CD4-positive, alpha-beta T cell treated with Interleukin-6 at 100 ng/mL for 8 hours (primary cell): ENCODE results near the gene NCKAP5.

Source experiments
- DNase-seq: peaks from one replicate; pipeline ENCODE4 v3.0.0-alpha.2; 2020; ENCODE audit warnings: mixed read lengths, low spot score

The NCKAP5 gene

DNA sequence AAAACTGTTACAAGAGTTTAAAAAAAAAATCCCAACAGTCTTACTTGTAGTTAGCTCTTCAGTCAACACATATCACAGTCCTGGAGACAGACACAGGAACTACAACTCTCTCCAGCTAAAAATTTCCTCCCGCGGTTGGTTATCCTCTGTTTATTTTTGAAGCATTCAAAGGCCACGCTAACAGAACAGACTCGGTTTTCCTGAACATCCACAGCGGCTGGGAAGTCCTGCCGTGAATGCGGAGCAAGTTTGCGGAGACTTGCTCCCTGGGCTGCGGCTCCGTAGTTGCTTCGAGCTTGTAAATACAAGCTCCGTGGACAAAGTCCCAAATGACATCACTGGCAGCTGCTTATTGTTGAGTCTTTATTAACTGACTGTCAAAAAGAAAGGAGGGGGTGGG, at the start of gene NCKAP5:
Gene NCKAP5 (minus strand): TSS at position 292 of the 400 bp plus-strand sequence. CDS start 50,937 bp downstream, outside the sequence.
- DNase-seq = no peak

DNA sequence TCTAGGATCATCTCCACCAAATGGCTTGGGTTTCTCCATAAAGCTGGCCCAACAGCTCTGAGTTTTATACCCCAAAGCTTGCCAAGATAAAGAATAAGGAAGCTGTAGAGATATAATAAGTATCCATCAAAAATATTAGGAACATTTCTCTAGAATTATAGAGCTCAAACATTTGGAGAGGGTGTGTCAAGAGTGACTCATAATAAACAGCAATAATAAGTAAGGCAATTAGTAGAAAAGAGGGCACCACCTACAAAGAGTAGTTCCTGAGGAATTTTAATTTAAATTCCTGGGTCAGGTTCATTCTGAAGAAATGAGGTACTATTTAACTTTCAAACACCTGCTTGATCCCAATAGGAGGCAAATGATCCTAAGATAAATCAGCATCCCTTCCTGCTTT, 41.4 kb upstream of the NCKAP5 start:
- DNase-seq = no peak

DNA sequence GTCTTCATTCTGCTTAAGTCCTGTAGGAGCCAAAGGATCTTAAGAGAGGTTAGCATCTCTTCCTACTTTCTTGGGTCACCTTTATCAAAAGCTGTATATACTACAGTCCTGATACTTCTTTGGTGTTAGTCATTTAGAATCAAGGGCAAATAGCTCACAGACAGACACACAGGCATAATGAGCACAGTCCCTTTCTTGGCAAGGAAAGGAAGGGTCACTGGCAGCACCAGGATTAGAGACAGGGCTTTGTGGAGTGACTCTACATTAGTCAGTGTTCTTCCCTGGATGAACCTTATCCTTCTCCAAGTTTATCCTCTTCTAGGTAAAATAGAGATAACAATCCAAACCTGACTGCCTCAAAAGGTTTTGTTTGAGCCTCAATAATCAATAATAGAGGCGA, 40.0 kb upstream of the NCKAP5 start:
- no peak for DNase-seq

- no peak for DNase-seq
Observed at GRCh38 chr2:133607679-133608078, 39.4 kb upstream of the NCKAP5 start.

DNA sequence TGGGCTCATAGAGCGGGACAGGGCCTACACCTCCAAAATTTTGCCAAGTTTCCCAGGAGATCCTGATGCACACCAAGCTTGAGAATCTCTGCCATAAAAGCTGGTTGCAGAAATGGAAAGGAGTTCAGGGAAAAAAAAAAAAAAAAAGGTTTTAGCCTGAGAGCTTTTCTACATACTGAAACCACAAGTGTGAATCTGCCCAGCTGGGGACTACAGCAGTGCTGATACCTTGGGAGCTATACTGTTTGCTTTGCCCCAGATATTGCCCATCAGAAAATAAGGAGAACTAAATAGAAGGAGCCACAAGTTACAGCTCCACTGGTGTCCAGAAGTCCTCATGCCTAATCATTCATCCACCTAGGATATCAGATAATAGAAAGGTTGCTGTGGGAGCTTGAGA, 38.4 kb upstream of the NCKAP5 start:
- no peak for DNase-seq

DNA sequence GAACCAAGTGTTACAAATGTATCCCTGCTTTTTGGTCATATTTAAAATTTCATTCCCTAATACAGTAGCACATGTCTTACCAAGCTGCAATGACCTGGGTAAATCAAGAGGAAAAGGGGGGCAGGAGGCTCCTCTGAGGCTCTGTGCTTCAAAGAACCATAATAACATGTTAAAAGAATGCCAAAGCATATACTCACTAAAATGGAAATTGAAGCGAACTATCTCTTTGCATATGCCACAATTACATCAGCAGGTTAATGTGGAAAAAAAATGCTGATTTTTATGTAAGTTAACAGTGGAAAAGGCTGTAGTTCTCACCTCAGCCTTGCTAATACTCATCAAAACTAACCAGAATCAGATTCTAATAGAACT, 37.5 kb upstream of the NCKAP5 start:
- no peak for DNase-seq

DNA sequence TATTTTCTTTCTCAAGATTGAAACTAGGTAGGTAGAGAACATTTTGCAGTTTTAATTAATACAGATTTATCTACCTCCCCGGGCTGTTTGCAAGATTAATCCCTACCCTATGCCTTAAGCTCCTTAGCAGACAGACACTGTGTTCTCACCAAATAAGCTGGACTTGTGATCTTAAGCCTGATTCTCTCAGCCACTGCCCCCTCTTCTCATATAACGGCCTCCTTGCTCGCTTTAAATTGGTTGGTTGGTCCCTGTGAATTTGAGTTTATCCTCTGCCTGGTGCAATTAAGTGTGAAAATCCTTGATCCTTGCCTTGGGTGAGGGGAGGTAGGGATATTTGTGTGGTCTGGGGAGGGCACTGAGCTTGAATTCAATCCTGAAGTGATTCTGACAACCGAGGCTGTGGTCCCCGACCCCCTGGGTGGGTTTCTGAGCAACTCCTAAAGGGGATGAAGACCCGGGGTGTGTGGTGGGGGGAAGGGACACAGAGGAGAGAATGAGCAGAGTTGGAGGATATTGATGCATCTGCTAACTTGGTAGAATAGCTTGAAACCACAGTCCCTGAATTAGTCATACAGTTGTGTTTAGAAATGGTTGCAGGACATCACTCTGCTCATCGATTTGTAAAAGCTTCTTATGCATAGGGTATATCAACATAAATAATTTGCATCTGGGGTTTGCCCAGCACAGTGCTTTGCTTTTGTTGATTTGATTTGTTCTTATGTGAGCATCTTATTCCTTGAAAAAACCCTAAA, 36.9 kb upstream of the NCKAP5 start:
- DNase-seq = no peak

DNA sequence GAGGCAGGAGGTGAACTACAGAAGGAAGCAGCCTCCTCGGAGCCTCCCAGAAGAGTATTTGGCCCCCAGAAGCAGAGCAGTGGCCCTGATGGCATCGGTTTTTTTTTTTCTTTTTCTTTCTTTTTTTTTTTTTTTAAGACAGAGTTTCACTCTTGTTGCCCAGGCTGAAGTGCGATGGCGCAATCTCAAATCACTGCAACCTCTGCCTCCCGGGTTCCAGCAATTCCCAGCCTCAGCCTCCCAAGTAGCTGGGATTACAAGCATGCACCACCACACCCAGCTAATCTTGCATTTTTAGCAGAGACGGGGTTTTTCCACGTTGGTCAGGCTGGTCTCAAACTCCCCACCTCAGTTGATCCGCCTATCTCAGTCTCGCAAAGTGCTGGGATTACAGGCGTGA, 34.8 kb upstream of the NCKAP5 start:
- no peak for DNase-seq

GRCh38 chr2:133602538-133602937, 34.3 kb upstream of the NCKAP5 start:
- DNase-seq = no peak

DNA sequence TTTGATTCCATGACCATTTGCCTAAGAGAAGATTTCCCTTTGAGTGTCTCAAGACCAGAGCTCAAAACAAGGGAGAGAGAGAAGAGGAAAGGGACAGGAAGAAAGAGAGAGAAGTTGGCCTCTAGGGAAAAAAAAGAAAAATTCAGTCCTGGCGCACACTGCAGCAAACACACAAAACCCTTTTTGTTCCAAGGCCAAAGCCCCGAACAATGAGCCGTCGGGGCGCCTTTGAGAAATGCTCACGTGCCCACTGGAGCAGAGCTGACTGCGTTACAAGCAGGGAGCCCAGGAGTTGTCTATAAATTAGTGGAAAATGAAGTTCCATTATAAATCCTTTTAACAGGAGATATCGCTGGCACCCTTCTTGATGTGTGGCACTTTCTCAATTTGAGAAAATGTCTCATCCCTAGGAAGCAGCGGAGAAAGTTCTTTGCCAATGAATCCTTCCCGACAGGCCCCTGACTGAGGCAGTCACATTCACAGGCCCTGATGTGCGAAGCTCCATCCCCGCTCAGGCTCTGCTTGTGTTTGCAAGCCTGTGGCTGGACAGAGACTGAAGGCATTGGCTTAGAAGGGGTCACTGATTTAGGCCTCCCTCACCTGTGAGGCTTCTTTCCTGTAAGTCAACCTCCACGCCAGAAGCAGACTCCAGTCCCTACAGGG, 32.1 kb upstream of the NCKAP5 start:
- DNase-seq = no peak

DNA sequence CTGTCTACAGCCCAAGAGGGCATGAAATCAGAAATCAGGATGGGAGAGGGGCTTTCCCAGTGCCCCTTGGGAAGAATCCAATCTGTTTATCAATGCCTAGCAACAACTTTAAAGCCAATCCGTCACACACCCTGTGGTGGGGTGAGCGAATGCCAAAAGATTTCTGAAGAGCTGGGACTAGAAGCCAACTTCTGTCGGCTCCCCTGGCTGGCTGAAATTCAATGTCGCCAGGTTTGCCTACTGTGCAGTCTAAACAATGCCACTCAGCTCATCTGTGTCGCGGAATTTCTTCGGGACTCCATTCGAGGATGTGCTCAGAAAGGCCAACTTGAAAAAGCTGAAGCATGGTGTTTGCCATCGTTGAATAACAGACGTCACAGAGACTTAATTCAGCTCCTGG, 31.5 kb upstream of the NCKAP5 start:
- no peak for DNase-seq

DNA sequence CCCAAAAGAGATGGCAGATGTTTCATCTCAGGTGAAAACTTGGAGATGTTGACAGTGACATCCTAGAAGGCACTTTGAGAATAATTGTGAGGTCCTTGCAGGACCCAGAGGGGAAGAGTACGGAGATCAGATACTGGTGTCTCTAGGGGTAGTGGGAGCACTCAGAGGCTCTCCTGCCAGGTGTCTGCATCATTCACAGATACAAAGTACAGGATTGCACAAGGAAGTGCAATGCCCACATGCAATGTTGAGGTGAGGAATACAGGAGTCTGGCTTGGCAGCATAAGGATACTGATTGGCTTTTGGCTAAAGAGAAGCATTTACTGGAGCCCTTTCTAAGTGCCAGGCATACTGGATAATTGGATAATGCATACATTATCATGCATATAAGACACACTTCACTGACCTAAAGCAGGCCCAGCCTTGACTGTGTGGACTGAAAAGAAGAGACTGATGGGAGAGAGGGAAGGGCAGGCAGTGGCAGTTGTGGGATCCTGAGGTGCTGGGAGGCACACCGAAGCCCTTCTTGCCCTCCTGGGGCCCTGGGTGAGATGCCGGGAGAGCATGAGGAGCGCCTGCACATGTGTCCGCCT, 31.0 kb upstream of the NCKAP5 start:
- no peak for DNase-seq

GRCh38 chr2:133598769-133599168, 30.5 kb upstream of the NCKAP5 start:
- no peak for DNase-seq

DNA sequence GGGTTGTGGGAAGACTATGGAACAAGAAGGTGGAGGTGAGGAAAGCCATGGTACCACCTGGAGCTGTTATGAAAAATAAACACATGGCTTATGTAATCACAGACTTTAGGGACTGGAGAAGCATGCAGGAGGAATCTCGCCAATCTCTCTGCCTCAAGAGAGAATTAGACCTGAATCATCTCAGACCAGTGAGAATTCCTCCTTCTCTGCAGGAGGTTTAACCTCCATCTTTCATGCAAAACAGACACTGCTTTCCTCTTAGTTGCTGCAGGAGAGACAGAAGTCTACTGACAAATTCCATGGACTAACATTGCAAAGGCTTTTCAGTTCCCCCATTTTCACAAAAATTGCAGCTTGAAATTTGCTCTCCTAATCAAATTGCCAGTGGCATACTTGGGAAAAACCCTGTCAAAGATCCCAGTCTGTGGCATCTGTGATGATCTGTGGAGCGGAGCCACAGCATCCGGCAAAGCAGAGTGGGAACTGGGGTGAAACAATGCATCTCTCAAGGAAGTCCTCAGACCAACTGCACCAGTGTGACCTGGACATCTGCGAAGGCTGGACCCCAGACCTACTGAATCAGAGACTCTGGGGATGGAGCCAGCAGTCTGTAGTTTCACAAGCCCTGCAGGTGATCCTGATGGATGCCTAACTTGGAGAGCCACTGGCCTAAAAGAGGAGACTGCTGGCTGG, 28.6 kb upstream of the NCKAP5 start:
- DNase-seq = no peak

GRCh38 chr2:133591164-133591563, 22.9 kb upstream of the NCKAP5 start:
- no peak for DNase-seq

DNA sequence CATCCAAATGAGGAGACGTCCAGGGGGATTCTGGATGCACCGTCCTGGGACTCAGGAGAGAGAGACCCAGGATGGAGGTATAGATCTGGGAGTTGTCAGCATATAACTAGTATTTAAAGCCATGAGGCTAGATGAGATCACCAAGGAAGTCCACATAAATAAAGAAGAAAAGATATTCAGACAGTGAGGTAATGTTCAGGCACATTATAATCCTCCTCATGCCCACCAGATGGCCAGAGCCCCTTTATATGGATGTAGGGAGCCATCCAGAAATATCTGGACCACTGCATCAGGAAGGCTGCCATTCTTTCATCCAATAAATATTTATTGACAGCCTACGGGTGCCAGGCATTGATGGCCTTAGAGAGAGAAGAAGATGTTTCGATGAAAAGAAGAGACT, 21.2 kb upstream of the NCKAP5 start:
- no peak for DNase-seq

DNA sequence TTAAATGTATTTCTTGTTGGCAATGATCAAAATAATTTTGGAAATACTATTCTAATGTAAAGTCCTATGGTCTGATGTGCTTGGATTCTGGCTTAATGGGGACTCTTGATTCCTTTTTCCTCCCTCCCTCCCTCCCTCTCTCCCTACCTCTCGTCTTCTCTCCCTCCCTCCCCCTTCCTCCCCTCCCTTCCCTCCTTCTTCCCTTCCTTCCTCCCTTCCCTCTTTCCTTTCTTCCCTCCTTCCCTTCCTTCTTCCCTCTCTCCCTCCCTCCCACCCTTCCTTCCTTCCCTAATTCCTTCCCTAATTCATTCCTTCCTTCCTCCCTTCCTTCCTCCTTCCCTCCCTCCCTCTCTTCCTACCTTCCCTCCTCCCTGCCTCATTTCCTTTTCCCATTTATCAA, 19.9 kb upstream of the NCKAP5 start:
- DNase-seq = no peak

- no peak for DNase-seq
Observed at GRCh38 chr2:133586978-133587377, 18.7 kb upstream of the NCKAP5 start.

GRCh38 chr2:133581010-133581760, 12.9 kb upstream of the NCKAP5 start:
- DNase-seq = no peak

DNA sequence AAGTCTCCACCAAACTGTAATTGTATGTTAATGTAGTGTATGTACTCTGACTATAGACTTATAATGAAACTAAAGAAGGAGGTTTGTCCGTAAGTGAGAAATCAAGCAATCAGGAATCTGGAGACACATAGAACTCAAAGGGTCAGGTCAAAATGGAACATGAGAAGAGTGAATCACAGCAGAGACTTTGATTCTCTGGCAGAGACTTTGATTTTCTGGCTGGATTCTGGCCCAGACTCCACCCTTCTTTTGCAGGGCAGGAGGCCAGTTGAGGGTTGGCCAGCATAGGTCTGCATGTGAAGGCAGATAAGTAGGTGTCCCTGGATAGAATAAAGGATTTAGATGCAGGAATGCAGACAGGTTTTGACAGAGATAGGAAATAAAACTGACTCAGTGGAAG, 11.0 kb upstream of the NCKAP5 start:
- no peak for DNase-seq

- no peak for DNase-seq
Observed at GRCh38 chr2:133576714-133577113, 8.5 kb upstream of the NCKAP5 start.

- no peak for DNase-seq
Observed at GRCh38 chr2:133574620-133575019, 6.4 kb upstream of the NCKAP5 start.
